Testis (tissue), 2 donors: ENCODE measurements around the gene DNER.

Experiments used
- POLR2A ChIP-seq: fragments of 450-650 bp; IDR thresholded peaks from one replicate; pipeline ENCODE4 v1.6.1; 2017; ENCODE audit warnings: antibody characterized with exemption, mild to moderate bottlenecking, moderate library complexity
- TF ChIP-seq, protein P1 (sequence below), 3 experiments: fragments of 450-650 bp in 2 of 3; fragments of 200-600 bp in 1 of 3; sonication (generic) in 1 of 3; IDR thresholded peaks; one replicate each; pipeline ENCODE4 v1.5.1; 2016 to 2019; ENCODE audit warnings: antibody characterized with exemption in 3 of 3, mild to moderate bottlenecking in 2 of 3, moderate library complexity in 1 of 3

- TF ChIP-seq, protein P1, sequence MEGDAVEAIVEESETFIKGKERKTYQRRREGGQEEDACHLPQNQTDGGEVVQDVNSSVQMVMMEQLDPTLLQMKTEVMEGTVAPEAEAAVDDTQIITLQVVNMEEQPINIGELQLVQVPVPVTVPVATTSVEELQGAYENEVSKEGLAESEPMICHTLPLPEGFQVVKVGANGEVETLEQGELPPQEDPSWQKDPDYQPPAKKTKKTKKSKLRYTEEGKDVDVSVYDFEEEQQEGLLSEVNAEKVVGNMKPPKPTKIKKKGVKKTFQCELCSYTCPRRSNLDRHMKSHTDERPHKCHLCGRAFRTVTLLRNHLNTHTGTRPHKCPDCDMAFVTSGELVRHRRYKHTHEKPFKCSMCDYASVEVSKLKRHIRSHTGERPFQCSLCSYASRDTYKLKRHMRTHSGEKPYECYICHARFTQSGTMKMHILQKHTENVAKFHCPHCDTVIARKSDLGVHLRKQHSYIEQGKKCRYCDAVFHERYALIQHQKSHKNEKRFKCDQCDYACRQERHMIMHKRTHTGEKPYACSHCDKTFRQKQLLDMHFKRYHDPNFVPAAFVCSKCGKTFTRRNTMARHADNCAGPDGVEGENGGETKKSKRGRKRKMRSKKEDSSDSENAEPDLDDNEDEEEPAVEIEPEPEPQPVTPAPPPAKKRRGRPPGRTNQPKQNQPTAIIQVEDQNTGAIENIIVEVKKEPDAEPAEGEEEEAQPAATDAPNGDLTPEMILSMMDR (IDR thresholded peaks at IDR 0.05) = no peak
- TF ChIP-seq POLR2A = no peak
Observed at GRCh38 chr2:229679393-229680125, 34.8 kb downstream of the DNER start.
